ENCODE measurements around the gene ADAM19.
A peak's percentile ranks its signal among the peaks of the same experiment; 100 is the strongest.
"Not testable (repeated sequence)": the region's sequence is repeated elsewhere in the genome, so short reads cannot be mapped to it uniquely, and the experiment has no call there.

ADAM19 gene

GRCh38 chr5:157459715-157460599, 115.6 kb downstream of the ADAM19 start, which contains the start of gene NIPAL4:
TSS of gene NIPAL4 (plus strand) at chr5:157460213. CDS start at chr5:157460321, 108 bp downstream.
- no peak for FAIRE-seq

- no peak for FAIRE-seq
Measured at GRCh38 chr5:157458835-157459234, 116.7 kb downstream of the ADAM19 start.

DNA sequence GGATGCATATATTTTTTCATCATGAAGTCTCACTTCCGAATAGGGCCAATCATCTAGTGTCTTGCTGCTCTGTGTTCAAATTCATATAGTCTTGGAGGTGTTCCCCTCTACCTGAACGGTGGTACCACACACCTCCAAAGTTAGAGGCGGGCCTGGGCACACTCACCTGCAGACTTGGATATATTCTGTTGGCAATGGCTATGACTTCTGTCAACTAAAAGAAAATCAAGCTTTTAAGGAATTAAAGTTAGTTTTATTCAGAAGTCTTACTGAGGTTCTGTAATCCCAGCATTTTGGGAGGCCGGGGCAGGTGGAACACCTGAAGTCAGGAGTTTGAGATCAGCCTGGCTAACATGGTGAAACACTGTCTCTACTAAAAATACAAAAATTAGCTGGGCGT, 118.2 kb downstream of the ADAM19 start:
- FAIRE-seq, result no peak

GRCh38 chr5:157456301-157456700, 119.3 kb downstream of the ADAM19 start:
- no peak for FAIRE-seq

DNA sequence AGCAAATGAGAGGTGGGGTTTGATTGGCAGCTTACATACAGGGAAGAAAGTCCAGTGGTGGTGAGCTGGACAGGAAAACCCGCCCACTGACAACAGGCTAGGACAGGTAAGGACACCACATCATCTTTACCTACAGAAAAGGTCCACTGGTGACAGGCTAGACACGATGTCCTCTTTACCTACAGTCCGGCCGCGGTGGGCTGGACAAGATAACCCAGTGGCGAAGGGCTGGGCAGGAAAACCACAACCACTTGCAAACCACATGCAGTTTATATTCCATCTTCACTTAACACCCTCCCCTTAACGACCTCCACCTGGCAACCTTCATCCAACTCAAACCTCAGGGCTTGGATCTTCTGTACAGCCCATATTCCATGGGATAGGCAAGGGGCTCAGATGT, 120.5 kb downstream of the ADAM19 start:
- no peak for FAIRE-seq

- FAIRE-seq, result no peak
Measured at GRCh38 chr5:157454273-157454672, 121.3 kb downstream of the ADAM19 start.

GRCh38 chr5:157451806-157452205, 123.8 kb downstream of the ADAM19 start:
- FAIRE-seq, result no peak

DNA sequence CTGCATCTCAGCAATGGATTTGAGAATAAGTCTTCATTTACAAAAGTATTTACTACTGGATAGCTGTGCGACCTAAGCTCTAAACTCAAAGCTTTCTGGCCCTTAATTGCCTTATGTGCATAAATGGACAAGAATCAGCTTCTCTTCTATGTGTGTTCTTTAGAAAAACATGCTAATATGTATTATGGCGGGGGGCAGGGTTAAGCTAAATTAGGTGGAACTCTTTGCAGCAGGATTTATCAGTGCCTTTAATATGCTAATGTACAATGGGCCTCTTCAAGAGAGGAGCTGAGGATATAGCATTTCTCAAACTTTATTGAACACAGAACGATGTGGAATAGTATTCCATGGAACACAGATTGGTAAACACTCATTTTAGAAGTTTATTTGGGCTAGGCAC, 125.6 kb downstream of the ADAM19 start:
- FAIRE-seq, result no peak

- FAIRE-seq, result no peak
Measured at GRCh38 chr5:157449011-157449723, 126.4 kb downstream of the ADAM19 start.

DNA sequence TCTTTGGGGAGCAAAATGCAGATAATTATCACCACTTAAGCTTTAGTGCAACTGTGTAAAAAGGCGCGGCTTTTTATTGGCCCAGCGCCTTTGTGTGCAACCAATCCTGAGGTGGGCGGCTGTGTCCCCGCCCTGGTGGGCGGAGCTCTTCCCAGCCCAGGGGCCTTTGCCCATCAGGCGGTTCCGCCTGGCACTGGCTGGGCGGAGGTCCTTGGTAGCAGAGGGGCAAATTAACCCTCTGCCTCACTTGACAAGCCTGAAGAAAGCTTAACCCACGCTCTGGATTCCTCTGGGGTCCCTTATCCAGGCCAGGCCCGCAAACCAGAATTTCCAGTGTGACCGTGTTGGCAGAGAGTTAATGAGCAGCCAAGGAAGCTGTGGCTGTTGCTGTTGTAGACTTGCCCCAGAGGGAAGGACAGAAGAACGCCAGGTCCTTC, 128.4 kb downstream of the ADAM19 start:
- no peak for FAIRE-seq

GRCh38 chr5:157446412-157446935, 129.1 kb downstream of the ADAM19 start:
- FAIRE-seq, result no peak

GRCh38 chr5:157445745-157446411, 129.7 kb downstream of the ADAM19 start:
- FAIRE-seq, result no peak

DNA sequence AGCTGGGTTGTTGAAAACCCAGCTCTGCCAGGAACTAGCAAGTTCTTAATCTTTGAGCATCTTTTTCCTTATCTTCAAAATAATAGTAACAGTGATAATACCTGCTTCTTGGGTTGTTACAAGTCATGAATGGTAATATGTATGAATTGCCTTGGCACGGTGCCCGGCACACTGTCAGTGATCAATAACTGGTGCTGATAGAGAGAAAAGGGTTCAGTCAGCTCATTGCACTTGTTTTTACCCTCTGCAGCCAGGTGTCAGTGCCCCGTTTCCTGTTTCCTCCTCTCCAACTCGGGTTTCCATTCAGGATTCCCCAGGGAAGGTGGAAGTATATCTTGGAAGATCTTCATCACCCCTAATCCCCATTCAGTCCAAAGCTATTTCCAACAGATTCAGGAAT, 131.4 kb downstream of the ADAM19 start:
- no peak for FAIRE-seq

GRCh38 chr5:157443041-157443549, 132.5 kb downstream of the ADAM19 start:
- no peak for FAIRE-seq

DNA sequence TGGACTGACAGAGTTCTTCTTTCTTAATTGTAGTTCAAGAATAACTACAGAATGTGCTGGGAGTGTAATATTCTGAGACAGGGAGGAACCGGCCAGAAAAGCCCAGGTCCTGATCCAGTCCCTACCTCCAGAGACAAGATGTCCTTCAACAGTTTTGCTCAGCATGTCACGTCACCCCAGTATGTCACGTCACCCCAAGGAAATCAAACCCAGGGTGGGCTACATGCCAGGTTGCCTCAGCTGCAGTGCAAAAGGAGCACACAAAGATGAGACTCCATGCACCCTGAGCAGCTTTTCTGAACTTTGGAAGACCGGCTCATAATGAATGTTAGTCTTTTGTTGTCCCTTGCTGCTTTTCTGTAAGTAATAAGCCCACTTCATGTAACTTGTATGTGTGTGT, 141.5 kb downstream of the ADAM19 start:
- no peak for FAIRE-seq

GRCh38 chr5:157431544-157432200, 143.9 kb downstream of the ADAM19 start:
- FAIRE-seq, result peak; percentile 82

DNA sequence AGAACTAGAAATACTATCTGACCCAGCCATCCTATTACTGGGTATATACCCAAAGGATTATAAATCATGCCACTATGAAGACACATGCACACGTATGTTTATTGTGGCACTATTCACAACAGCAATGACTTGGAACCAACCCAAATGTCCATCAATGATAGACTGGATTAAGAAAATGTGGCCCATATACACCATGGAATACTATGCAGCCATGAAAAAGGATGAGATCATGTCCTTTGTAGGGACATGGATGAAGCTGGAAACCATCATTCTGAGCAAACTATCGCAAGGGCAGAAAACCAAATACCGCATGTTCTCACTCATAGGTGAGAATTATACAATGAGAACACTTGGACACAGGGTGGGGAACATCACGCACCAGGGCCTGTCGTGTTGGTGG, 145.7 kb downstream of the ADAM19 start:
- not testable (repeated sequence) for FAIRE-seq
